Left renal pelvis (tissue), 4 donors: ENCODE measurements around the gene ATG4A. TPM values are rescaled to one million over a fixed set of nuclear protein-coding genes. Genes with fewer than 3 reads are reported as not detected.

ENCODE experiments used
- DNase-seq, 4 donors: peaks; one replicate each; pipeline ENCODE4 v3.0.0-alpha.2; 2013; ENCODE audit warnings: low read depth in 4 of 4, low spot score in 3 of 4
- polyA plus RNA-seq, 4 donors: library from polyadenylated mRNA; unstranded; fragments of 120-200 nt; gene quantifications; one replicate each; pipeline ENCODE4 v1.2.1, GENCODE V29; 2013; ENCODE audit not compliant: insufficient read length in 4 of 4

Gene ATG4A
- polyA plus RNA-seq, 4 donors, result 11.2 to 13.9 (median 13.1) TPM

DNA sequence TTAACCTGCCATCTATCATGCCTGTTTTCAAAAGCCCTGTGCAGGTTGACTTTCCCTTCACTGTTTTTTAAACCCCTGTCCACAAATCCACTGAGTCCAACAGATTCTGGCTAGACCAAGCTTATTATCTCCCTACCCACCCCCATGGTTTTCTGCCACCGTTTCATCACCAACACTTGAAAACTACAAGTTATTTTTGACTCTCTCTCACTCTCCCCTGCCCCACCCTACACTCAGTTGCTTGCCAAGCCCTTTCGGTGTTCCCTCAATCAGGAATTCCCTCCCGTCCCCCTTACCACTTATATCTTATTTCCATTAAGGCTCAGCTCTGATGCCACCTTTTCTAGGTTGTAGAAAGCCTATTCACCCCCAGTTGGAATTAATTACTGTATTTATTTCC, 29.7 kb downstream of the ATG4A start:
- no peak for DNase-seq

DNA sequence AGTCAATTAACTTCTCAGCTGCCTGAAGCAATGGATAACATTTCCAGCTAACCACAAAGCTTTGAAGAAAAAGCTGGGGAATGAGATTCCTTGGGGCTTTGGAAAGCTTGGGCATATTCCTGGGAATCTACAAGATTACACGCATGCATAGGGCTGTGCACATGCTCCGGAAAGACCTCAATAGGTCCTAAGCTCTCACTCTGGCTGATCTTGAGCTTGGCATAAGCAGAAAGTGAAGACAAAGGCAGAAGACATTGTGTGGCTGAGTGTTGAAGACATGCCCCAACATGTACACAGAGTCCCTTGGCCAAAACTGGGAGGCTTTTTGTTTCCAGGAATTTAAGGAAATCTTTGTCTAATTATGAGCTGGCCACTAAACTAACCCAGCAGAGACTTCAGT, 31.2 kb downstream of the ATG4A start:
- no peak for DNase-seq

DNA sequence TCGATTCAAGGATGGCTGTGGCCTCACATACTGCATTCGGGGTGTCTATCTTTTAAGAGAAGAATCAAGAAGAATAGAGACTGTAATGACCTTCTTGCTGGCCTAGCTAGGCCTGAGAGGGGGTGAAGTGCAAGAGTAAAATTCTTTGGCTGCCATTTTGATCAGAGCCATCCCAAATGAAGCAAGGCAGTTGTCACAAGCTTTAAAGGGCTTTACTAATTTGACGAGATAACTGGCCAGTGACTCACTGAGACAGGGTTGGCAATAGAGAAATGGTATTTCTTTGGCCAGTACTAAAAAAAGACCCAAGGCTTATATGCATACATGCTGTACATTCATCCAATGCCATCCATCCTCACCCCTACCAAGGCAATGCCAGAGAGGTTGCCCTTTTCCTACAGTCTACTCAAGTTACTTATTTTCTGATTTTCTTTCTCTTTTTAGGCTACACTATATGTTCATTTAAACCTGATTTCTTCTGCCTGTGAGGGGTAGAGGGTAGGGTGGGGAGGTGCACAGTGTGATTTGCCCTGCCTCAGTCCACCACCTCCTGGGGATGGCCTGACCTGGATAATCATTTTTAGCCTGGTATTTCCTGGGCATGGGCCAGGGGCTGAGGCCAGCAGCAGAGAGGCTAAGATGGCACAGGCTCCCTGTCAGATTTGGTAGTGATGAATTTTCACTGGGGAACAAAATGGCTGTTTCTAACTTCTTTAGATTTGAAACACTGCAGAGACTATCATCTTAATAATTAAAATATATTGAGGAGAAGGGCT, 32.2 kb downstream of the ATG4A start:
- no peak for DNase-seq

DNA sequence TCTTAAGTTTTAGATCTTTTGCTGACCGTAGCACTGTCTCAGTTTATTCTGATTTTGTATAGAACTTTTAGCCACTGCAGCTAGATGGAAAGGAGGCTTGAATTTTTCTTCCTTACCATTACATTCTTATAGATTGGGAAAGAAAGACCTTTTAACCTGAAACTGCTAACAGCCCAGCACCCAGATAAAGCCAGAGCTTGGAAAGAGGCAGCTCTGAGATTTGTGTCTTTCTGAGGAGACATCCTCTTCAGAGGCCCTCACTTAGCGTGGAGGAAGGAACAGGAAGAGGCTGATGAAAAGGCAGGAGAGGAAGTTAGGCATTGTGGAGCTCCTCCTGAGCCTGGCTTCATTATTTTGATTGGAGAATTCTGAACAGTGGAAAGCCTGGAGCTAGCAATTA, 35.1 kb downstream of the ATG4A start:
- DNase-seq, result no peak

DNA sequence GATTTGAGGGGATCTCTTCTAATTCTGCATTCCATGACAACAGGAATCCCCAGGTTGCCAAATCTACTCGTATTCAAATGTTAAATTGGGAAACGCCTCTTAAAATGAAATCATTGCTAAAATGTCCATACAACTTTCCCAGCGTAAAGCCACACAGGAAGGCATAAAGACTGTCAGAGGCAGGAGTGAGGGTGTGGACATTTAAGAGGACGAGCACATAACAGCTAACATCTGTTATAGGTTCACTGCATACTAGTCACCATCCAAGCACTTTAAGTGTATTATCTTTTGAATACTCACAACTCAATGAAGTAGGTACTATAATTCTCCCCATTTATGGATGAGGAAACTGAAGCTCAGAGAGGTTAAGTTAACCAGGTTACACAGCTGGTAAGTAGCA, 35.6 kb downstream of the ATG4A start:
- no peak for DNase-seq

DNA sequence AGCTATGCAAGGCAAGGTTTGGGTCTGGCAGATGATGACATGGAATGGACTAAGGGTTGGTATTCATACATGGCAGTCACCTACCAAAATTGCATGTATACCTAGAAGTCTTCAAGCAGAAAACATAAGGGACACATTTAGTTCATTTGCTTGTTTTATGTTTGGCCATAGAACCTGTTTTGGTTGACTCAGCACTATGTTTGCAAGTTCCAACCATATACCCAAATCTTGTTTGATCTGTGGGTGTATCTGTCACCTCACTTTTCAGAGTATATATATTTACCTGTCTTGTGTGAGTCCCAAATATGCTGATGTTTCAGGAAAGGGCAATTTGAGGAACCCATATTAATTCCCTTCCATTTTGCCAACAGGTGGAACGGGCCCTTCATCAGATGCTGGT, 39.3 kb downstream of the ATG4A start:
- no peak for DNase-seq

DNA sequence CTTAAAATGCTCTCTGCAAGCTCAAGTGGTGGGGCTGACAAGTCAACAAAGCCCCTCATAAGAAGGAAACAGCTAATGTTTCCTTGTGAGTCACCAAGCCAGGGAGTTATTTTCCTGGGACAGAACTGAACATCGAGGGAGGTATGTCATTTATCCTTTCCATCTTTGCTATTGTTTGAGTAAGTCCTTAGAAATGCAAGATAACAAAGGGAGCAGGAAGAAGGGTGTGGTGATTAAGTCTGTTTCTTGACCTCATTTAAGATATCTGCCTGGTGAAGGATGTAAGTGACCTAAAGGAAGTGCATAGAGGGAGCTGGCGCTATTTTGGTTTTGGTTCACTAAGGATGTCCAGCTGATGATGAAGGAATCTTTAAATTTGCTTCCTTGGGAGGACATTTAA, 39.9 kb downstream of the ATG4A start:
- no peak for DNase-seq

DNA sequence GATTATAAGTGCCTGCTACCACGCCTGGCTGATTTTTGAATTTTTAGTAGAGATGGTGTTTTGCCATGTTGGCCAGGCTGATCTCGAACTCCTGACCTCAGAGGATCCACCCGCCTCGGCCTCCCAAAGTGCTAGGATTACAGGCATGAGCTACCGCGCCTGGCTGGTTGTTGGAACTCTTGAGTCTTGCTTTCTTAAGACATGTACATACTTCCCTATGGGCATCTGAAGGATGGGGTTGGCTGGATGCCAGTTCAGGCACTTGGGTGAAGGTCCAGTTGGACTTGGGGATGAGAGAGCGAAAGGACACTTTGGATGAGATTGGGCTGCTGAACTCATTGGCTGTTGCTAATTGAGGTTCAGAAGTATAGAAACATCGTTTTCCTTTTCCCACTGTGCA, 40.5 kb downstream of the ATG4A start:
- DNase-seq, result no peak

DNA sequence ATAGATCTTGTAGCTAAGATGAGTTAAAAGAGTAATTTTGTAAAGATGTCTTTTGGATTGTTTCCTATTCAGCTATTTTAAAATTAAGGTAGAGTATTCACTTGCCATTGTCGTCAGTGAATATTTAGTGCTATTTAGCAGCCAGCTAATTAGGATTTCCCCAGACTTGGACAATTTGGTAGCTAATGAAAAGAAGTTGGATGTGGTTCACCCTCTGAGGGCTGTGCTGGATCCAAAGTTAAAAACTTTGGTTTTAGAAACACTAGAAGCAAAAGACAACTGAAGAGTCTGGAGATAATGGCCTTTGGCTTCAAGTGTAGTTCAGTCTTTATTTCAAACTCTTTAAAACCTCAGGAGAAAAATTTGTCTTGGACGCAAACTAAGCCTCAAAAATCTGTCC, 41.3 kb downstream of the ATG4A start:
- DNase-seq, result no peak

DNA sequence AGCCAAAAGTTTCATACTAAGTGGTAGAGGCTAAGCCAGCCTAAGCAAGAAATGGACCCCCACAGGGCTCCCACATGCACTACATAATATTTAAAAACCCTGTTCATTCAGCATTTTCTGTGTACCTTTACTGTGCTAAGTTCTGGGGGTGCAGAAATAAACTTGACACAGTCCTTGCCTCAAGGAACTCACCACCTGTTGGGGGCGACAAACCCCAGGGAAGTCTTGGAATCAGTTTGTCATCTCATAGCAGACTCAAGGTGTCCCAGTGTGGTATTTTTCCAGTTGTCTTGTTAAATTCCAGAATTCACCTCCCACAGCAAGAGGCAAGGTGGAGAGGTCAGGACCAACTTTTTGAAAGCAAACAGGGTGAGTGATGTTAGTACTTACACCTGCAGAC, 43.1 kb downstream of the ATG4A start:
- DNase-seq, result no peak

DNA sequence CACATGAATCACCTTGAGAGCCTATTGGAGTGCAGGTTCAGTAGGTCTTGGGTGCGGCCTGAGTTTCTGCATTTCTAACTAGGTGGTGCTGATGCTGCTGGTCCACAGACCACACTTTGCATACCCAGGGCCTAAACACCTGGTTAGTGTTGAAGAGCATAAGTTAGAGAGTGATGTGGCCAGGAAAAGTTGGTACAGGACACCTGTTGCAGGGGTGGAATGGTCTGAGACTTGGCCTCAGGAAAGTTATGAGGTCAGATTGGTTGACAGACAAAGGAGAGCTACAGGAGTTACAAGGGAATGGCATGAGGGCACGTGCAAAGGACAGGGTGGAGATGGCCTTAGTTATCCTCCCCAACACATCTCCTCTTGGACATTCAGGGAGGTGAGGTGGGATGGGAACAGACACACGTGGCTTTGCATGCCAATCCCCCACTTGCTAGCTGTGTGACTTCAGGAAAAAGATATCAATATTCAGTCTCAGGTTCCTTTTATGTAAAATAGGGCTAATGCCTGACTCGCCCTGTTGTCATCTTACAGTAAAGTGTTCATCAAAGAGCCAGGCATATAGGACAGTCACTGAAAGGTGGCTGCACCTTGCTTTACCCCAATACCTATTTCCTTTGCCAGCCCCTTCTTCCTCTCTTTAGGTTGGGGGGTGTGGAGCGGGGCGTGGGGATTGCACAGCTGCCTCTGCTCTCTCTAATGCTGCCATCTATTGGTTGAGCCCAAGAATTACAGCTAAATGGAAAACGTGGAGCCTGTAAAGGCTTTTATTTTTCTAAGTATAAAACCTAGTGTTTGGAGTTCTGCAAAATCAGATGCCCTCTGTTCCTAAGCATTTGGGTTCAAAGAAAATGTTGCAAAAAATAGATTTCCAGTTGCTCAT, 47.5 kb downstream of the ATG4A start:
- DNase-seq, result no peak

DNA sequence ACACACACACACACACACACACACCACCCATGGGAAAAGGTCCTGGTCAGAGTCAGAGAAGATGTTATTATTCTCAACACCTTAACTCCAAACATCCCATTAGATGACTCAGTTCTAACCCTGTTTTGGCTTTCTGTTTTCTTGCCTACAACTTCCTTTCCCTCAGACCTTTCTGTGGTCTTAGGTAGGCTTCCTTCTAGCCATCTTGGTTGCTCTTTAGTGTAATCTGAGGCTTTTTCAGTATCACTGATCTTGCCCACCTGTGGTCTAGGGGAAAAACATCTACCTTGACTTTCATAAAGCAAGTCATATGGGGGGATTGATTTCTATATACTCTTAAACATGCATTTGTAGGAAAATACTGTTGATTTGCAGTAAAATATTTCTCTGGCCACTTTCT, 56.9 kb downstream of the ATG4A start:
- no peak for DNase-seq

DNA sequence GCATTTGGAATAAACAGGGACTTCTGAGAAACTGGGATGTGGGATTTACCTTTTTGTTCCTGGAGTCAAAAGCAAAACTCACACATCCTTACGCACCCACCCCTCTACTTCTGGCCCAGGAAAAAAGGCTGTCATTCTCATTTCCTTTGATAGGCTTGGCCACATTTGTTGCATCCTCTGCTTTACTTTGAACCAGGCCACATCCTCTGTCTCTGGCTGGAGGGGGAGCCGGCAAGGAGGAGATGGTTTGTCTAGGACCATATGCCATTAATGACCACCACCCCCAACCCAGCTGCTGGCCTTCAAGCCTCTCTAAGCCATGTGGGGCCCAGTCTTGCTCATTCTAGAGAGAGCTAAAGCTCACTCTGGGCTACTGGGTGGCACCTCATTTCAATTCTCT, 64.5 kb downstream of the ATG4A start:
- no peak for DNase-seq

DNA sequence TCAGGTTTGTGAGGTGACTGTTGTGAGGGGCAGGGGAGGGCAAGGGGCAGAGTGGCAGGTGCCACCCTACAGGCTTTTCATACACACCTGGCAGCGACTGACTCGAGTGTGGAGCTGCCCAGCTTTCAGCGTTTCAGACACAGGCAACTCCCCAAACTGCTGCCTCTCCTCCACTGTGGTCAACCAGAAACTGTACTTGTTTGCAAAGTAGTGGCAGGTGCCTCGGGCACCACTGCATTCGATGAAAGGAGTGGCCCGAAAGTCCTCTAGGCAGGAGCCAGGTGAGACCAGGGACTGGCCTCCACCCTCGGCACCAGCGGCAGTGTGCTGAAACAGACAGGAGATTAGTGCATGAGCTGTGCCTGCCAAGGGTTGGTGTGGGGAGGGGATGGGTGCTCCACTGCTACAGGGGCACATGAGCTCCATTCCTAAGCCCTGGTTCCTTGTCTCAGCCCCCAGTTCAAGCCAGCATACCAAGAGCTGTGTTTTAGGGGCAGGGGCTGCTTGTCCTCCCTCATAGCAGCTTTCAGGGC, 65.4 kb downstream of the ATG4A start:
- no peak for DNase-seq

DNA sequence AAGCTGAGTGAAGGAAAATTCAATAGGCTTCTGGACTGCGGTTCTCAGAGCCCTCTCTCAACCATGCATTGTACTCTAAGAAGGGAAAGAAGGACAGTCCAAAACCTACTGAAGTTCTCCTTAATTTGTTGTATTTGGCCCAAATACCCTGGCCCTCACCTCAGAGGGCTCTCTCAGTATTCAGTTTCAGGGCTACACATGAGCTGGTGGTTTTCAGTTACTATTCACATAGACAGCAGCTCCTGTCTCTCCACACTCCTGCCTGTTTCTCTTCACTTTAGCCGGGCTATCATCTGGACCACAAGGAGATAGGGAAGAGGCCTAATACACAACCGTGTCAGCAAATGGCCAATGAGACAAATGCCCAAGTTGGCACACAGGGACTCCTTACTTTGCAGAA, 66.0 kb downstream of the ATG4A start:
- no peak for DNase-seq

DNA sequence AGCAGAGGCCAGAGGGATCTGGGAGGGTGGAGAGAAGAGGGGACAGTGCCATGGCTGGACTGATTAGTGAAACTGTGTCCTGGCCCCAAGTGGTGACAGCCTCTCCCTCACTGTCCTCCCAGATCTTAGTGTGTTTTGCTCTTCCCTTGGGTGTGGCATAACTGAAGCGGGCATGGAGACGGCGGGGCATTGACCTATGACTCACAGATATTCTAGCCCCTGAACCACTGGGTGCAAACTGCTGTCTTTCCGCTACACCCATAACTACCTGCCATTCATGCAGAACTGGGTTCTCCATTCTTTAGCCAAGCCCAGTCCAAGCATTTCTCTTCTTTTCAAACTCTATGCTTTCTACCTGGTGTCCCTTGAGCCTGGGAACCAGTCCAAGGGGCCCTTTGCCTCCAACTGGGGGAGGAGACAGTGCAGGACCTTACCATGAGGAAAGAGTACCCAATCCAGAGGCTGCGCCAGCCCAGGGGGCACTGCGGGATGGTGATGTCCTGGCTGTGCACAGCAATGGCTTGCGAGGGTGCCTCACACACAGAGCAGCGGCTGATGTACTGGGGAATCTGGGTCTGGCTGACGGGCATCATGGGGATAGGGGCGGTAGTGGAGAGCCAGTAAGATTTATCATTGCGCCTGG, 67.6 kb downstream of the ATG4A start:
- DNase-seq, result no peak

DNA sequence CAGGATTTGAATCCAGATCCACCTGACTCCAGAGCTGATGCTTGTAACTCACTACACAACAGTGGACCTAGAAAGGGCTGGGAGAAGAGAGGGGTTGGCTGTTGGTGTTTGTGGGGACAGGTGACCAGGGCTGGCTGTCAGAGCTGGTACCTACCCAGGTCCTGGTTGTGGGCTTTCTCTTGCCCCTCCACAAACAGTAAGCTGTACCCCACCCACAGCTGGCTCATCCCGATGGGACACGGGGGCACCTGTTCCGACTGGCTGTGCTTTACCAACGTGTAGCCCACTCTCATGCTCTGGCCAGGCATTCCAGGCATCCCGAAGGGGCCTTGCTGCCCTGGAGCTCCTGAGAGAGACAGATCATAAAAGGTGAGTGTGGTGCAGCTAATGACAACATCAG, 68.7 kb downstream of the ATG4A start:
- no peak for DNase-seq

DNA sequence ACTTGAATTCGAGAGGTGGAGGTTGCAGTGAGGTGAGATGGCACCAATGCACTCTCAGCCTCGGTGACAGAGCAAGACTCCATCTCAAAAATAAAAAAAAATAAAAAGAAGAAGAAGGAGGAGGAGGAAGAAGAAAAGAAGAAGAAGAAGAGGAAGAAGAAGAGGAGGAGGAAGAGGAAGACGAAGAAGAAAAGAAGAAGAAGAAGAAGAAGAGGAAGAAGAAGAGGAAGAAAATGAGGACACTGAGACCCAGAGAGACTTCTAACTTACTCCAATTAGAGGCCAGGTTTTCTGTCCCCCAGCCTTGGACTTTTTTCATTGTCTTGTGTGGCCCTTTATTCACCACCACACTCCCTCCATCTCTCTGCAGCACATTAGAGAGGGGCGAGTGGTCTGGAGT, 70.7 kb downstream of the ATG4A start:
- no peak for DNase-seq

DNA sequence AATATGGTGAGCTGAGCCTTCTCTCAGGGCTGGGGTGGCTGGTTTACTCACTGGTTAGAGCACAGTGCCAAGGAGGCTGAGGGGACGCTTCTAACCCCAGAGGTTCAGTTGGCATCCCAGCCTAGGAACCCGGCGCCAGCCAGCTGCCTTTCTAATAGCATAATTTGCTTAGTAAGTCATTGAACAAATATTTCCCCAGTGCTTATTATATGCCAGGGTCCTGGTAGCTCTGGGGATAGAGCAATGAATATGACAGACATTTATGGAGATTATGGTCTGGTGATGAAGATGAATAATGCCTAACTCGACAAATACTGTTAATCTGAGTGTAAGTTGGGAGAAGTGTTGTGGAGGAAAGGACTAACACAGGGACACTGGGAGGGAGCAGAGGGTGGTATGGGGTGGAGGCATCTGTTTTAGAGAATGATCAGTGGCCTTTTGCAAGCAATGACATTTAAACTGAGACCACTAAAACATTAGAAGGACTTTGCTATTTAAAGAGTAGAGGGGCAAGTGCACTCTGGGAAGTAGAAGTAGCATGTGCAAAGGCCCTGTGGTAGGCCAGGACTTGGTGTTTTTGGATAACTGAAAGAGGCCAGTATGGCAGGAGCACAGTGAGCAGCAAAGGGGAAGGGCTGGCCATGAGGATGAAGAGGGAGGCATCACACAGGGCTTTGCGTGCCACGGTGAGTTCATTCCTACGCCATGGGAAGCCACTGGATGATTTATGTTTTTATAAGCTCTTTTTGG, 71.9 kb downstream of the ATG4A start:
- no peak for DNase-seq

DNA sequence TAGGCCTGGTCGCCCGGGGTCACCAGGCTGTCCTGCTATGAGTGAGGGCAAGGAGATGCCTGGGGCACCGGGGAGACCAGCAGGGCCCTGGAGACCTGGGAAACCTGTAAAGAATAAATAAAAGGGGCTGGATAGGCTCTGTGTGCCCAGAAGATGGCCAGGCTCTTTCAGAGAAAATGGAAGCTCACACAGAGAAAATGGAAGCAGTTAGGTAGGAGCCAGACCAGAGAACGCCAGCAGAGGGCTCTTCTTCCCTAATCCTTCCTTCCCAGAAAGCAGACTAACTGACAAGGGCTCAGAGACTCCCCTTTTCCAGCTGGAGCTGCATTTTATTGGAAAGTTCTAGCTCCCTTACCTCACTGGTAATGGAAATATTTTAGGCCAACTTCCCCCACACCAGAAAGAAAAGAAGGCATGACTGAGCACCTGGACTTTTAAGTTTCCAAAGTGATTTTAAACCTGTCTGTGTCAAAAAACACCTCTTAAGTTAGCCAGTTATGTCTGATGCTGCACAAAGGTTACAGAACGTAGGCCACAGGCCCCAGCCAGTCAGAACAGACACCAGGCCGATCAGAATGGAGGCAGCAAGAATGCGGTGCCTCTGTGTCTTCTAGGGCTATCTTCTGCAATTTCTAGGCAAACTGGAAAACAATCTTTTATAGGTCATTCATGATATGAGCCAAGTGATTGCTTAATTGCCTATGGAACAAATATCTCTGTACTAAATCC, 74.0 kb downstream of the ATG4A start:
- DNase-seq, result peak in 2 of 4 donors; percentile 6 to 7
